ENCODE data around the gene IFNGR2. TPM values are rescaled to one million over a fixed set of nuclear protein-coding genes. Genes with fewer than 3 reads are reported as not detected.

Gene IFNGR2
- total and polyA plus RNA-seq, 8 donors, result 67.9 to 116 (median 73.8) TPM

GRCh38 chr21:33393348-33393747, 9.9 kb upstream of the IFNGR2 start:
- peak; percentile 6 for ATAC-seq
- H3K9me3 ChIP-seq, result no peaks in the 10 kb centered on the region
- intact Hi-C loops (cut with DNase I), result no loop called here

GRCh38 chr21:33394260-33394659, 9.0 kb upstream of the IFNGR2 start:
- Histone ChIP-seq H3K36me3 (no peaks in the 10 kb centered on the region), H3K4me3 (no peak overlapping the region), H3K4me1 (peaks cover 4 to 90% of the 10 kb centered on the region in 2 donors), H3K27me3 (no peaks in the 10 kb centered on the region), H3K9me3 (no peaks in the 10 kb centered on the region), H3K27ac (peak overlapping the region in 1 of 2 donors; percentile 83)
- TF ChIP-seq, protein P1, sequence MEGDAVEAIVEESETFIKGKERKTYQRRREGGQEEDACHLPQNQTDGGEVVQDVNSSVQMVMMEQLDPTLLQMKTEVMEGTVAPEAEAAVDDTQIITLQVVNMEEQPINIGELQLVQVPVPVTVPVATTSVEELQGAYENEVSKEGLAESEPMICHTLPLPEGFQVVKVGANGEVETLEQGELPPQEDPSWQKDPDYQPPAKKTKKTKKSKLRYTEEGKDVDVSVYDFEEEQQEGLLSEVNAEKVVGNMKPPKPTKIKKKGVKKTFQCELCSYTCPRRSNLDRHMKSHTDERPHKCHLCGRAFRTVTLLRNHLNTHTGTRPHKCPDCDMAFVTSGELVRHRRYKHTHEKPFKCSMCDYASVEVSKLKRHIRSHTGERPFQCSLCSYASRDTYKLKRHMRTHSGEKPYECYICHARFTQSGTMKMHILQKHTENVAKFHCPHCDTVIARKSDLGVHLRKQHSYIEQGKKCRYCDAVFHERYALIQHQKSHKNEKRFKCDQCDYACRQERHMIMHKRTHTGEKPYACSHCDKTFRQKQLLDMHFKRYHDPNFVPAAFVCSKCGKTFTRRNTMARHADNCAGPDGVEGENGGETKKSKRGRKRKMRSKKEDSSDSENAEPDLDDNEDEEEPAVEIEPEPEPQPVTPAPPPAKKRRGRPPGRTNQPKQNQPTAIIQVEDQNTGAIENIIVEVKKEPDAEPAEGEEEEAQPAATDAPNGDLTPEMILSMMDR (IDR thresholded peaks at IDR 0.05), result no peak
- ATAC-seq, result peak; percentile 70
- intact Hi-C loops (cut with DNase I), result no loop called here
- peak in 1 of 4 donors; percentile 66 for DNase-seq

More at GRCh38 chr21:33393348-33393747, 9.9 kb upstream of the IFNGR2 start:
- Histone ChIP-seq H3K4me1 (peaks cover 4 to 92% of the 10 kb centered on the region in 2 donors), H3K27me3 (no peaks in the 10 kb centered on the region), H3K36me3 (no peaks in the 10 kb centered on the region), H3K27ac (peak overlapping the region in 1 of 2 donors; percentile 83), H3K4me3 (no peak overlapping the region)
- no peak for DNase-seq
- TF ChIP-seq, protein P1 (IDR thresholded peaks at IDR 0.05), result no peak

DNA sequence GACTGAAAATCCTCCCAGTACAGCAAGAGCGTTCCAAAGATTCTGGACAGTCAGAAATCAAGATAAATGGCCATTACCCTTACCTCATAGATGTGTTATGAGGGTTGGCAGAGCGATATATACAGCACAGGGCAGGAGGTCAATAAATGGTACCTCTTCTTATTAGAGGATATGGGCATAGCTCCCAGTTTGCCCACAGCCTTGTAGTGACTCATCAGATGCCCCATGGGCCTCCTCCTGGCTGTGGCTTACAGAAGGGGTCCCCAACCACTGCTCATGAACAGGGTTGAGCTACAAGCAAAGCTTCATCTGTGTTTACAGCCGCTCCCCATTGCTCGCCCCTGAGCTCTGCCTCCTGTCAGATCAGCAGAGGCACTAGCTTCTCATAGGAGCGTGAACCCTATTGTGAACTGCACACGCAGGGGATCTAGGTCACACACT, 7.3 kb upstream of the IFNGR2 start:
- TF ChIP-seq, protein P1 (IDR thresholded peaks at IDR 0.05), result no peak
- Histone ChIP-seq H3K4me3 (no peak overlapping the region), H3K27me3 (no peaks in the 10 kb centered on the region), H3K27ac (no peak overlapping the region), H3K9me3 (no peaks in the 10 kb centered on the region), H3K4me1 (peaks cover 7 to 90% of the 10 kb centered on the region in 2 donors), H3K36me3 (no peaks in the 10 kb centered on the region)
- ATAC-seq (no peak), DNase-seq (no peak)
- intact Hi-C loops (cut with DNase I), result no loop called here

- TF ChIP-seq, protein P1 (IDR thresholded peaks at IDR 0.05), result no peak
- no peak for DNase-seq
- no peaks in the 10 kb centered on the region for H3K27me3 ChIP-seq
- intact Hi-C loops (cut with DNase I), result no loop called here
- peaks cover 7 to 90% of the 10 kb centered on the region in 2 donors for H3K4me1 ChIP-seq
- ATAC-seq, result no peak
- H3K36me3 ChIP-seq, result no peaks in the 10 kb centered on the region
- H3K27ac ChIP-seq, result peak overlapping the region in 1 of 2 donors; percentile 57
- H3K9me3 ChIP-seq, result no peaks in the 10 kb centered on the region
- no peak overlapping the region for H3K4me3 ChIP-seq
These were observed 6.8 kb upstream of the IFNGR2 start for GRCh38 chr21:33396436-33396835.

DNA sequence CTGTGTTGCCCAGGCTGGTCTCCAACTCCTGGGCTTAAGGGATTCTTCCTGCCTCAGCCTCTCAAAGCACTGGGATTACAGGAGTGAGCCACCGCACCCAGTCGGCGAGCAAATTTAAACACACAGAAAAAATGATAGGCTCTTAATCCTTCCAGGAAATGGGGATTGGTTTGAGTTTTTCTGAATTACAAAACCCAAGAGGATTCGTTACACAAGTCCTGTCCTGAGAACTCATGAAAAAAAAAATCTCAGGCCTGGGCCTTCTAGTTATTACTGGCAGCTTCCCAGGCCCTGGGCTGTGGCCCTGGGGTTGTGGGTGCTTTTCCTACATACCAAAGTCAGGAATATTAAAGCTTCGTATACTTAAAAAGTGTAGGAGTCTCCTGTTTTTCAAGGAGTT, 6.3 kb upstream of the IFNGR2 start:
- ATAC-seq, result peak; percentile 11
- TF ChIP-seq, protein P1 (IDR thresholded peaks at IDR 0.05), result no peak

More for the DNA sequence above, 6.3 kb upstream of the IFNGR2 start:
- intact Hi-C loops (cut with DNase I), result no loop called here
- Histone ChIP-seq H3K4me1 (peaks cover 7 to 87% of the 10 kb centered on the region in 2 donors), H3K36me3 (no peaks in the 10 kb centered on the region), H3K27ac (peak overlapping the region; percentile 24 to 57), H3K4me3 (no peak overlapping the region), H3K27me3 (no peaks in the 10 kb centered on the region), H3K9me3 (no peaks in the 10 kb centered on the region)
- DNase-seq, result no peak

Measured in left lung (tissue), 10 donors.